HL-60 (cell line): ENCODE results near the gene CORO1C.

Experiments used
- DNase-seq, 2 experiments: peaks; one replicate each; pipeline ENCODE4 v3.0.0-alpha.2; 2010 to 2020; ENCODE audit warnings: low read depth in 1 of 2, low spot score in 1 of 2
- H3K27ac ChIP-seq: fragments of 250-450 bp; sonication (Bioruptor Pico); replicated peaks from 2 replicates; pipeline ENCODE4 v1.5.1; 2020; ENCODE audit warnings: mild to moderate bottlenecking, moderate library complexity
- H3K27me3 ChIP-seq: fragments of 250-450 bp; sonication (Bioruptor Pico); 2 replicates; pipeline ENCODE4 v1.5.1; 2021; ENCODE audit warnings: mild to moderate bottlenecking, moderate library complexity; ENCODE audit not compliant: insufficient read depth, poor library complexity, severe bottlenecking
- H3K4me3 ChIP-seq: replicated peaks from 2 replicates; pipeline ENCODE4 v1.5.1; 2011; ENCODE audit warnings: mild to moderate bottlenecking, control low read depth, low read length; ENCODE audit not compliant: insufficient read depth
- CTCF ChIP-seq: IDR thresholded peaks from one replicate; pipeline ENCODE4 v1.5.1; 2011; ENCODE audit warnings: low read length, control low read depth, inconsistent platforms; ENCODE audit not compliant: insufficient read depth
- GABPA ChIP-seq: IDR thresholded peaks from 2 replicates; pipeline ENCODE4 v1.6.1; 2012; ENCODE audit warnings: low read depth
- POLR2AphosphoS5 ChIP-seq: IDR thresholded peaks from 2 replicates; pipeline ENCODE4 v1.6.1; 2012; ENCODE audit warnings: low read depth
- REST ChIP-seq: IDR thresholded peaks from 2 replicates; pipeline ENCODE4 v1.6.1; 2012; ENCODE audit warnings: low read depth; ENCODE audit not compliant: insufficient replicate concordance
- SPI1 ChIP-seq: IDR thresholded peaks from 2 replicates; pipeline ENCODE4 v1.6.1; 2012; ENCODE audit warnings: low read depth, mild to moderate bottlenecking, borderline replicate concordance

Gene CORO1C

GRCh38 chr12:108766294-108766693 lies 35.0 kb upstream of the CORO1C start:
- H3K27ac ChIP-seq: no peak overlapping the region
- TF ChIP-seq SPI1 (no peak), GABPA (no peak), REST (no peak)
- DNase-seq: no peak
- no peak overlapping the region for H3K4me3 ChIP-seq
- H3K27me3 ChIP-seq: no peaks in the 10 kb centered on the region

GRCh38 chr12:108765289-108765764 lies 34.0 kb upstream of the CORO1C start:
- no peak for DNase-seq

GRCh38 chr12:108764540-108765288 lies 33.4 kb upstream of the CORO1C start:
- H3K27me3 ChIP-seq: no peaks in the 10 kb centered on the region
- TF ChIP-seq REST (no peak), POLR2AphosphoS5 (no peak), GABPA (no peak), SPI1 (no peak), CTCF (no peak)
- H3K27ac ChIP-seq: no peak overlapping the region
- DNase-seq: no peak
- no peak overlapping the region for H3K4me3 ChIP-seq

More at GRCh38 chr12:108765289-108765764, 34.0 kb upstream of the CORO1C start:
- Histone ChIP-seq H3K27ac (no peak overlapping the region), H3K27me3 (no peaks in the 10 kb centered on the region), H3K4me3 (no peak overlapping the region)
- TF ChIP-seq POLR2AphosphoS5 (no peak), CTCF (no peak), GABPA (no peak), SPI1 (no peak), REST (no peak)
